ENCODE data around the gene RASA1.

- TF ChIP-seq CTCF (IDR thresholded peaks at IDR 0.05) (no peak), EP300 (IDR thresholded peaks at IDR 0.05; ENCODE audit: low read depth) (no peak), POLR2A (IDR thresholded peaks at IDR 0.05) (no peak)
Observed at GRCh38 chr5:87434461-87434860, 166.8 kb downstream of the RASA1 start.
